ENCODE results near the gene SWI5. TPM values are rescaled to one million over a fixed set of nuclear protein-coding genes. Genes with fewer than 3 reads are reported as not detected.

SWI5 gene
- total RNA-seq, 1 donor from 2014 or later, result 25.3 TPM

GRCh38 chr9:128309551-128309950 is 33.5 kb downstream of the SWI5 start:
- no peak overlapping the region for H3K4me3 ChIP-seq (ENCODE audit: low read depth, low read length)
- no peak for DNase-seq (ENCODE audit: low read depth)
- TF ChIP-seq CTCF (conservative IDR thresholded peaks at IDR 0.05; ENCODE audit: low read depth, low read length), result no peak

- no peak for TF ChIP-seq CTCF (conservative IDR thresholded peaks at IDR 0.05; ENCODE audit: low read depth, low read length)
- H3K4me3 ChIP-seq (ENCODE audit: low read depth, low read length), result no peak overlapping the region
- DNase-seq (ENCODE audit: low read depth), result no peak
These were observed 34.4 kb downstream of the SWI5 start for GRCh38 chr9:128310461-128310860.

- H3K4me3 ChIP-seq (ENCODE audit: low read depth, low read length), result no peak overlapping the region
- no peak for DNase-seq (ENCODE audit: low read depth)
- no peak for TF ChIP-seq CTCF (conservative IDR thresholded peaks at IDR 0.05; ENCODE audit: low read depth, low read length)
These were observed 38.6 kb downstream of the SWI5 start for GRCh38 chr9:128314697-128315096.

GRCh38 chr9:128316421-128316820 is 40.3 kb downstream of the SWI5 start:
- TF ChIP-seq CTCF (conservative IDR thresholded peaks at IDR 0.05; ENCODE audit: low read depth, low read length), result no peak

GRCh38 chr9:128317629-128318028 is 41.6 kb downstream of the SWI5 start:
- no peak for DNase-seq (ENCODE audit: low read depth)

More at GRCh38 chr9:128316421-128316820, 40.3 kb downstream of the SWI5 start:
- no peak overlapping the region for H3K4me3 ChIP-seq (ENCODE audit: low read depth, low read length)
- no peak for DNase-seq (ENCODE audit: low read depth)

GRCh38 chr9:128321343-128321742 is 45.3 kb downstream of the SWI5 start:
- no peak for DNase-seq (ENCODE audit: low read depth)
- peak overlapping the region; percentile 100 for H3K4me3 ChIP-seq (ENCODE audit: low read depth, low read length)
- TF ChIP-seq CTCF (conservative IDR thresholded peaks at IDR 0.05; ENCODE audit: low read depth, low read length), result no peak

More at GRCh38 chr9:128317629-128318028, 41.6 kb downstream of the SWI5 start:
- no peak overlapping the region for H3K4me3 ChIP-seq (ENCODE audit: low read depth, low read length)
- no peak for TF ChIP-seq CTCF (conservative IDR thresholded peaks at IDR 0.05; ENCODE audit: low read depth, low read length)

GRCh38 chr9:128321879-128322403 is 45.9 kb downstream of the SWI5 start:
- no peak for DNase-seq (ENCODE audit: low read depth)
- no peak for TF ChIP-seq CTCF (conservative IDR thresholded peaks at IDR 0.05; ENCODE audit: low read depth, low read length)

More at GRCh38 chr9:128321879-128322403, 45.9 kb downstream of the SWI5 start:
- H3K4me3 ChIP-seq (ENCODE audit: low read depth, low read length), result peak overlapping the region; percentile 100

All from epithelial cell of proximal tubule (primary cell).